ENCODE results near the gene STARD5.

STARD5 gene, protein sequence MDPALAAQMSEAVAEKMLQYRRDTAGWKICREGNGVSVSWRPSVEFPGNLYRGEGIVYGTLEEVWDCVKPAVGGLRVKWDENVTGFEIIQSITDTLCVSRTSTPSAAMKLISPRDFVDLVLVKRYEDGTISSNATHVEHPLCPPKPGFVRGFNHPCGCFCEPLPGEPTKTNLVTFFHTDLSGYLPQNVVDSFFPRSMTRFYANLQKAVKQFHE

DNA sequence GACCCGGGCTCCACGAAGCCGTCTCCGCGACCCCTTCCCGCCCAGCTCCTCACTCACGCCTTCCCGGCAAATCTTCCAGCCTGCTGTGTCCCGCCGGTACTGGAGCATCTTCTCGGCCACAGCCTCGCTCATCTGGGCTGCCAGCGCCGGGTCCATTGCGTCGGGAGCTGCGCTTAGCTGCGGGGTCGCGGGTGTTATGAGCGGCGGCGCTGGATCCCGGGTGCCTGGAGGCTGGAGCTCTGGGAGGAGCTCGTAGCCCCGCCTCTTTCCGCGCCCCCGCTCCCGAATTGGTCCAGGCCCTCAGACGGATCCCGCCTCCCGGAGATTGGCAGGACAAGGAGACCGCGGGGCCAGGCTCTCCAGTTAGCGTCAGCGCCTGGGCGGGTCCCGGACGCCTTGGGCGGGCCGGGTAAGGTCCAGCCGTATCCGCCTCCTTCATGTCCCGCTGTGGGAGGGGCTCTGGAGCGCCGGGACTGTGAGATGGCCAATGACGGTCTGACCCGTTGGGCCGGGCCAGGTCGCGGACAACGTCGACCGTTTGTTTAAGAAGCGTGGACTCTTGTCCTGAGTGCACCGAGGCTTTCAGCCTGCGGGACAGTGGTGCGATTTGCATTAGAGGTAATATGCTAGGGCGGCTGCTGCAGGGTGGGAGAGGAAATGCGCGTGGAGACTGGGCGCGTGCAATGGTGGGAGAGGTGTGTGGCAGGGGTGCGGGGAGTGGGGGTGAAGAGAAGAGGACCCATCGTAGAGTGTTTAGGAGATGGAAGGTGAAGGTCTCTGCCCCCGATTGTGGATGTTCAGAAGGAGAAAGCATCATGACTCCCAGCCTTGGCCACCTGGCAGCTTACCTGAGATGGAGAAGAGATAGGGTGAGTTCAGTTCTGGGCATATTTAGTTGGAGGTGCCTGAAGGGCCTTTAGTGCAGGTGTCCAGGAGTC is at the start of gene STARD5:
Gene STARD5, minus strand, starts transcription at position 198 of the 938 bp plus-strand sequence. Its CDS starts 42 bp downstream, at position 156.
- TF ChIP-seq, protein P1, sequence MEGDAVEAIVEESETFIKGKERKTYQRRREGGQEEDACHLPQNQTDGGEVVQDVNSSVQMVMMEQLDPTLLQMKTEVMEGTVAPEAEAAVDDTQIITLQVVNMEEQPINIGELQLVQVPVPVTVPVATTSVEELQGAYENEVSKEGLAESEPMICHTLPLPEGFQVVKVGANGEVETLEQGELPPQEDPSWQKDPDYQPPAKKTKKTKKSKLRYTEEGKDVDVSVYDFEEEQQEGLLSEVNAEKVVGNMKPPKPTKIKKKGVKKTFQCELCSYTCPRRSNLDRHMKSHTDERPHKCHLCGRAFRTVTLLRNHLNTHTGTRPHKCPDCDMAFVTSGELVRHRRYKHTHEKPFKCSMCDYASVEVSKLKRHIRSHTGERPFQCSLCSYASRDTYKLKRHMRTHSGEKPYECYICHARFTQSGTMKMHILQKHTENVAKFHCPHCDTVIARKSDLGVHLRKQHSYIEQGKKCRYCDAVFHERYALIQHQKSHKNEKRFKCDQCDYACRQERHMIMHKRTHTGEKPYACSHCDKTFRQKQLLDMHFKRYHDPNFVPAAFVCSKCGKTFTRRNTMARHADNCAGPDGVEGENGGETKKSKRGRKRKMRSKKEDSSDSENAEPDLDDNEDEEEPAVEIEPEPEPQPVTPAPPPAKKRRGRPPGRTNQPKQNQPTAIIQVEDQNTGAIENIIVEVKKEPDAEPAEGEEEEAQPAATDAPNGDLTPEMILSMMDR (conservative IDR thresholded peaks at IDR 0.05; ENCODE audit: control insufficient read depth, insufficient read depth, low read depth, low read length): no peak
- peak; percentile 94 for DNase-seq (ENCODE audit: low read depth)
- H3K4me3 ChIP-seq (ENCODE audit: control insufficient read depth, low read depth, low read length): peak within 1 kb of the TSS; percentile 88

DNA sequence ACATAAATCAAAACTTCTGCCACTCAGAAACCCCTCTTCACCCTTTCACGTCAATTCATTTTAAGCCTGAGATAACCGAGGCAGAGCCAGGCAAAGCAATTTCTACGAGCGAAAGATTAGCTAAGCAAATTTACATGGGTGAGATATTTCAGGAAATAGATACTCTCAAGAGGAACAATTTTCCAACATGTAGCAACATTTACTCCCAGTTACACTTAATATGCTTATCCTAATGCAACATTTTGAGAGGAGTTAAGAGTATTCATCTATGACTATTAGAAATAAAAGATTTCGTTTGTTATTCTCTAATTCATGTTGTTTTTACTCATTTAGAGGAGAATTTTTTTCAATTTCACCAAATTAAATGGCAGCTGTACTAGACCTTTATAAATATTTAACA is 49.2 kb upstream of the STARD5 start:
- TF ChIP-seq, protein P1 (conservative IDR thresholded peaks at IDR 0.05; ENCODE audit: control insufficient read depth, insufficient read depth, low read depth, low read length): no peak
- no peak for DNase-seq (ENCODE audit: low read depth)
- no peak overlapping the region for H3K4me3 ChIP-seq (ENCODE audit: control insufficient read depth, low read depth, low read length)

DNA sequence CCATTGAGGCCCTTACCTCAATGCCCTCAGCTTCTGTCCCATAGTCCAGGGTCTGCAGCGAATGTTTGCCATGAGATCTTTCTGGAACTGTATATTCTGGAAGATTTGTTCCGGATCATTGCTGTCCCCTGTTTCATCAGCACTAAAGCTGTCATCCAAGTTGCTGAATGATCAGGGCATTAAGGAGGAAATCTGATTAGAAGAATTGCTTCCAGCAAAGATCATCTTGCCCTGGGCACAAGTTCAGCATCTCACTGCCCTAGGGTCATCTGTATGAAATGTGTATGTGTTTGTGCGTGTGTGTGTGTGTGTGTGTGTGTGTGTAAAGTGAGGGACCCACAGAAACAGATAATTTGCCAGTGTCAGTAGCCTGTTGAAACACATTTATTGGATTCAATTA is 48.6 kb upstream of the STARD5 start:
- TF ChIP-seq, protein P1 (conservative IDR thresholded peaks at IDR 0.05; ENCODE audit: control insufficient read depth, insufficient read depth, low read depth, low read length): no peak
- H3K4me3 ChIP-seq (ENCODE audit: control insufficient read depth, low read depth, low read length): no peak overlapping the region
- DNase-seq (ENCODE audit: low read depth): no peak

DNA sequence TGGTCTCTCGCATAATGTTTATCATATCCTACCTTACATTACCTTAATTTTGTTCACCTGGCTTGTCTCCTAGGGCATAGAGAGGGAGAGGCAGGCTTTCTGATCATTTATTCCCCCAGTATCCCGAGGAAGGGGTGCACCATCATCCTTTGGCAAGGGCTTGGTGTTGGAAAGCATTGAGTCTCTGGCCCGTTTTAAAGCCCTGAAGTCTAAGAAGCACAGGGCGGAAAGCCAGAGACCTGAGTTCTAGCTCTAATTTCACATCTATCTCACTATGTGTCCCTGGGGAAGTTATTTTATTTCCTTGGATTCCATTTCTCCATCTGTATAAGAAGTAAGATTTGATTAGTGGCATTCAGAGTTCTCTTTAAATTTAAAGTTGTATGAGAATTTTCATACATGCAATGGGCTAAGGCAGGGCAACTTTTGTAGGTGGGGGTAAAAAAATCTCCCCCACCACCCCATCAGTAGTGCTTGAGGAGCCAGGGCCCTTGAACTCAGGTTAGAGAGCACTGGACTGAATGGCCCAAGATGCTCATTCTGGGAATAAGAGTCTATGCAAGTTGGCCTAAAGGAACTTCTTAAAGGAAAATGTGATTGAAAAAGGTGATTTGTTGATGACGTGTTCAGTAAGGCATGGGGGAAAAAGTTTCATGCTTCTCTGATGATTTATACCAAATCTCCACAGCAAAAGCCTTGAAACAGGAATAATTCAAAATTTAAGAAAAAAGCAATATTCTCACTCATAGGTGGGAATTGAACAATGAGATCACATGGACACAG is 40.0 kb upstream of the STARD5 start:
- DNase-seq (ENCODE audit: low read depth): no peak
- TF ChIP-seq, protein P1 (conservative IDR thresholded peaks at IDR 0.05; ENCODE audit: control insufficient read depth, insufficient read depth, low read depth, low read length): no peak
- no peak overlapping the region for H3K4me3 ChIP-seq (ENCODE audit: control insufficient read depth, low read depth, low read length)

DNA sequence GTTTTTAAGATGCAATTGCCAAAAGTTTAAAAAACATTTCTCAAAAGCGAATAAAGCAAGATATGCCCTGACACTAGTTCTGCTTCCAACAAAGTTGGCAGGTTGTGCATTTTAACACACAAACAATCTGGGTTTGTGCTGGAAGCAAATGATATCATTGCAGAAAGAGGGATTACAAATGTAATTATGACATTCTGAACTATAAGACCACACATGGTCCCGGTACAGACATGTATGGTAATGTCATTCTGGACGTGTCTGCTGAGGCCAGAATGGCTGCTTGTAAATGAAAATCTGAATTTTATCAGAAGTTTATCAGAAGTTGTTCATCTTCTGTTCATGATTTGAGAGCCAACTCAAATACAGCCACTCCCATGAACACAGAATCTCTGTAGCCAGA is 39.3 kb upstream of the STARD5 start:
- TF ChIP-seq, protein P1 (conservative IDR thresholded peaks at IDR 0.05; ENCODE audit: control insufficient read depth, insufficient read depth, low read depth, low read length): no peak
- DNase-seq (ENCODE audit: low read depth): no peak

DNA sequence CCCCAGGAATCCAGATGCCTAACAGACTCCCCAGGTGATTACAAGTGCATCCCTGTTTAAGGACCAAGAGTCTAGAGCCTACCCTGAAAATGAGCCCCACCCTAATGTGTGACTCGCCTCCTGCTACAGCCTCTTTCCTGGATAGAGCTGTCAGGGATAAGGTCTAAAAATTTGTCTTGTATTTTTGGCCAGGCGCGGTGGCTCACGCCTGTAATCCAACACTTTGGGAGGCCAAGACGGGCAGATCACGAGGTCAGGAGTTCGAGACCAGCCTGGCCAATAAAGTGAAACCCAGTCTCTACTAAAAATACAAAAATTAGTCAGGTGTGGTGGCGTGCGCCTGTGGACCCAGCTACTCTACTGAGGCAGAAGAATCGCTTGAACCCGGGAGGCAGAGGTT is 38.8 kb upstream of the STARD5 start:
- TF ChIP-seq, protein P1 (conservative IDR thresholded peaks at IDR 0.05; ENCODE audit: control insufficient read depth, insufficient read depth, low read depth, low read length): no peak
- no peak overlapping the region for H3K4me3 ChIP-seq (ENCODE audit: control insufficient read depth, low read depth, low read length)
- no peak for DNase-seq (ENCODE audit: low read depth)

More for the DNA sequence above, 39.3 kb upstream of the STARD5 start:
- no peak overlapping the region for H3K4me3 ChIP-seq (ENCODE audit: control insufficient read depth, low read depth, low read length)
